Keratinocyte (primary cell): ENCODE data around the gene PPL. TPM values are rescaled to one million over a fixed set of nuclear protein-coding genes. Genes with fewer than 3 reads are reported as not detected.
A peak's percentile ranks its signal among the peaks of the same experiment; 100 is the strongest.

Source experiments
- DNase-seq: peaks from one replicate; pipeline ENCODE4 v3.0.0-alpha.2; 2011; ENCODE audit warnings: low read depth, missing footprints, low spot score
- FAIRE-seq: peaks from 2 replicates; lab custom pipeline; 2011; peaks lifted over from hg19 to GRCh38; lab: Jason Lieb, UNC
- H2AFZ ChIP-seq: 2 replicates; pipeline ENCODE4 v1.6.0; 2012; ENCODE audit warnings: low read length, control low read depth, inconsistent platforms; ENCODE audit not compliant: control insufficient read depth
- H3K27ac ChIP-seq: 2 replicates; pipeline ENCODE4 v1.5.1; 2011; ENCODE audit warnings: low read length; ENCODE audit not compliant: control insufficient read depth, insufficient read depth
- H3K27me3 ChIP-seq: 3 replicates; pipeline ENCODE4 v1.6.0; 2011; ENCODE audit warnings: low read length; ENCODE audit not compliant: control insufficient read depth, insufficient read depth; ENCODE audit errors: extremely low read depth
- H3K36me3 ChIP-seq, 2 experiments: 2 replicates in 1 of 2; 3 replicates in 1 of 2; pipeline ENCODE4 v1.5.1; 2011; ENCODE audit warnings: low read length in 2 of 2, mild to moderate bottlenecking in 1 of 2; ENCODE audit not compliant: control insufficient read depth in 2 of 2, insufficient read depth in 2 of 2; ENCODE audit errors: extremely low read depth in 1 of 2
- H3K4me1 ChIP-seq: 3 replicates; pipeline ENCODE4 v1.5.1; 2011; ENCODE audit warnings: low read length; ENCODE audit not compliant: control insufficient read depth, insufficient read depth; ENCODE audit errors: extremely low read depth
- H3K4me2 ChIP-seq: 3 replicates; pipeline ENCODE4 v1.6.0; 2011; ENCODE audit warnings: low read depth, low read length; ENCODE audit not compliant: control insufficient read depth, insufficient read depth; ENCODE audit errors: extremely low read depth
- H3K4me3 ChIP-seq, 3 experiments: fragments of 200-600 bp in 1 of 3; sonication (generic) in 1 of 3; 2 replicates in 2 of 3; 3 replicates in 1 of 3; pipeline ENCODE4 v1.5.1; 2011 to 2016; ENCODE audit warnings: low read length in 3 of 3, mild to moderate bottlenecking in 3 of 3, control low read depth in 2 of 3, inconsistent platforms in 1 of 3, low read depth in 1 of 3, mixed read lengths in 1 of 3, mixed run types in 1 of 3, moderate library complexity in 1 of 3; ENCODE audit not compliant: control insufficient read depth in 2 of 3, insufficient read depth in 2 of 3; ENCODE audit errors: extremely low read depth in 1 of 3
- H3K79me2 ChIP-seq: 2 replicates; pipeline ENCODE4 v1.6.0; 2012; ENCODE audit warnings: low read length; ENCODE audit not compliant: control insufficient read depth, insufficient read depth
- H3K9ac ChIP-seq: 3 replicates; pipeline ENCODE4 v1.6.0; 2011; ENCODE audit warnings: low read length; ENCODE audit not compliant: control insufficient read depth, insufficient read depth; ENCODE audit errors: extremely low read depth
- H3K9me1 ChIP-seq: 3 replicates; pipeline ENCODE4 v1.6.0; 2011; ENCODE audit warnings: low read length; ENCODE audit not compliant: control insufficient read depth, insufficient read depth; ENCODE audit errors: extremely low read depth
- H3K9me3 ChIP-seq: 2 replicates; pipeline ENCODE4 v1.5.1; 2012; ENCODE audit warnings: low read depth, low read length; ENCODE audit not compliant: control insufficient read depth
- H4K20me1 ChIP-seq: 3 replicates; pipeline ENCODE4 v1.6.0; 2011; ENCODE audit warnings: low read length; ENCODE audit not compliant: control insufficient read depth, insufficient read depth; ENCODE audit errors: extremely low read depth
- CTCF ChIP-seq, 3 experiments: IDR thresholded peaks in 1 of 3; conservative IDR thresholded peaks in 1 of 3; optimal IDR thresholded peaks in 1 of 3; 2 replicates in 2 of 3; 3 replicates in 1 of 3; pipeline versions ENCODE3 to v1.5.1; 2011; ENCODE audit warnings: low read length in 3 of 3, mild to moderate bottlenecking in 3 of 3, moderate library complexity in 2 of 3, control low read depth in 1 of 3, inconsistent platforms in 1 of 3; ENCODE audit not compliant: insufficient read depth in 2 of 3; ENCODE audit errors: extremely low read depth in 1 of 3
- EZH2 ChIP-seq: IDR thresholded peaks from one replicate; pipeline ENCODE4 v1.6.1; 2012; ENCODE audit warnings: inconsistent platforms, mild to moderate bottlenecking, low read length, moderate library complexity
- dilution Hi-C: fragments of 300-500 bp; cut with MboI; formaldehyde crosslinking; loops from one replicate; pipeline ENCODE4 v1.7.0; 2020; ENCODE audit warnings: low sequenced_read_pairs; ENCODE audit not compliant: extremely low pct_ligation_motif_present
- polyA plus RNA-seq, 5 experiments: library from polyadenylated mRNA; depleted of rRNA in 3 of 5; stranded (reverse) in 3 of 5; stranded (forward) in 1 of 5; unstranded in 1 of 5; fragments of >200 nt; gene quantifications; 1 replicate in 1 of 5; 2 replicates in 3 of 5; 3 replicates in 1 of 5; pipeline versions ENCODE4 v1.2.1 to v1.2.3, GENCODE V29; 2011 to 2012; ENCODE audit warnings: missing spikeins in 2 of 5, low read depth in 1 of 5, low replicate concordance in 1 of 5

The PPL gene
- polyA plus RNA-seq, 1 donor (not counting 4 experiments of a cell fraction or from before 2014, with no cell fraction given), result 26.6 TPM

GRCh38 chr16:4900036-4900435 is 36.9 kb downstream of the PPL start:
- dilution Hi-C loops, result no loop called here
- no peaks in the 10 kb centered on the region for H3K9me1 ChIP-seq

GRCh38 chr16:4899474-4899846 is 37.5 kb downstream of the PPL start:
- Histone ChIP-seq H3K4me3 (no peak overlapping the region), H3K27me3 (no peaks in the 10 kb centered on the region), H3K9ac (no peak overlapping the region), H4K20me1 (no peaks in the 10 kb centered on the region), H3K4me1 (no peaks in the 10 kb centered on the region), H3K4me2 (no peak overlapping the region), H3K27ac (no peak overlapping the region), H3K36me3 (peaks cover 16 to 31% of the 10 kb centered on the region in 2 experiments), H3K79me2 (no peaks in the 10 kb centered on the region), H2AFZ (no peak overlapping the region), H3K9me1 (no peaks in the 10 kb centered on the region), H3K9me3 (no peaks in the 10 kb centered on the region)
- no peak for DNase-seq
- dilution Hi-C loops, result no loop called here
- TF ChIP-seq EZH2 (no peak), CTCF (optimal IDR thresholded peaks at IDR 0.05 in 1 of 3, IDR thresholded peaks at IDR 0.05 in 1 of 3, conservative IDR thresholded peaks at IDR 0.05 in 1 of 3; ENCODE audit: extremely low read depth in 1 of 3, insufficient read depth in 2 of 3, low read length in 3 of 3) (no peak)
- FAIRE-seq, result peak; percentile 23

More at GRCh38 chr16:4900036-4900435, 36.9 kb downstream of the PPL start:
- Histone ChIP-seq H3K9me3 (no peaks in the 10 kb centered on the region), H4K20me1 (no peaks in the 10 kb centered on the region), H3K4me3 (no peak overlapping the region), H2AFZ (no peak overlapping the region), H3K4me1 (no peaks in the 10 kb centered on the region), H3K36me3 (peaks cover 11 to 29% of the 10 kb centered on the region in 2 experiments), H3K27me3 (no peaks in the 10 kb centered on the region), H3K4me2 (no peak overlapping the region), H3K9ac (no peak overlapping the region), H3K79me2 (no peaks in the 10 kb centered on the region), H3K27ac (no peak overlapping the region)
- FAIRE-seq (no peak), DNase-seq (no peak)
- no peak for TF ChIP-seq CTCF (optimal IDR thresholded peaks at IDR 0.05 in 1 of 3, IDR thresholded peaks at IDR 0.05 in 1 of 3, conservative IDR thresholded peaks at IDR 0.05 in 1 of 3; ENCODE audit: extremely low read depth in 1 of 3, insufficient read depth in 2 of 3, low read length in 3 of 3)
- TF ChIP-seq EZH2, result no peak
